ENCODE results near the gene UBE2V1.
"Not testable (repeated sequence)": the region's sequence is repeated elsewhere in the genome, so short reads cannot be mapped to it uniquely, and the experiment has no call there.

Gene UBE2V1

GRCh38 chr20:50137702-50138101 is 24.8 kb upstream of the UBE2V1 start:
- not testable (repeated sequence) for DNase-seq (ENCODE audit: low spot score)

- DNase-seq (ENCODE audit: low spot score), result peak; percentile 51
These were observed 24.1 kb upstream of the UBE2V1 start for GRCh38 chr20:50136822-50137599.

DNA sequence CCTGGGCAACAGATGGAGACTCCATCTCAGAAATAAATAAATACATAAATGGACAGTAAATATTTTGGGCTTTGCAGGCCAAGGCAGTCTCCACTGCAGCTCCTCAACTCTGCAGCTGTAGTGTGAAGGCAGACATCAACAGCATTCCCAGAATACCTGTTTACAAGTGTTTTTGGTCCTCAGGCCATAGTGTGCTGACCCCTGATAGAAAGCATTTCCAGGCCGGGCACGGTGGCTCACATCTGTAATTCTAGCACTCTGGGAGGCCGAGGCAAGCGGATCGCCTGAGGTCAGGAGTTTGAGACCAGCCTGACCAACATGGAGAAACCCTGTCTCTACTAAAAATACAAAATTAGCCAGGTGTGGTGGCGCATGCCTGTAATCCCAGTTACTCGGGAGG is 22.2 kb upstream of the UBE2V1 start:
- DNase-seq (ENCODE audit: low spot score), result not testable (repeated sequence)

GRCh38 chr20:50133474-50134217 is 20.7 kb upstream of the UBE2V1 start:
- DNase-seq (ENCODE audit: low spot score), result no peak

DNA sequence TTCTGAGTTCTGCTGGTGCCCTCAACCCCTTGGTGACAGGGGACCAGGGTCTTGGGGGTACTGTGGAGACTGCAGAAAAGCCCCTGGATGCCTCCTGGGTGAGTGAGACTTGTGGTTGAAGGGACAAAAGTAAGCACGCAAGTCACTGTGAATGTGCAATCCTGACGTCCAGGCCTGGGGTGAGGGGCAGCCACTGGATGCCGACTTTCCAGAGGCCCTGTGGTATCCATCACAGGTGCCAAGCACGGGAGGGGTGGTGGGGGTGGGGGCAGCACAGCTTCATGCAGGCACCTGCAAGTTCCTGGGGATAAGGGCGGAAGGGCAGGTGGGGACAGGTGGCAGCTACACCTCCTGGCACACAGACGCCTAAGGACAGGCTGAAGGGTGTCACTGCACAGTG is 20.1 kb upstream of the UBE2V1 start:
- no peak for DNase-seq (ENCODE audit: low spot score)

DNA sequence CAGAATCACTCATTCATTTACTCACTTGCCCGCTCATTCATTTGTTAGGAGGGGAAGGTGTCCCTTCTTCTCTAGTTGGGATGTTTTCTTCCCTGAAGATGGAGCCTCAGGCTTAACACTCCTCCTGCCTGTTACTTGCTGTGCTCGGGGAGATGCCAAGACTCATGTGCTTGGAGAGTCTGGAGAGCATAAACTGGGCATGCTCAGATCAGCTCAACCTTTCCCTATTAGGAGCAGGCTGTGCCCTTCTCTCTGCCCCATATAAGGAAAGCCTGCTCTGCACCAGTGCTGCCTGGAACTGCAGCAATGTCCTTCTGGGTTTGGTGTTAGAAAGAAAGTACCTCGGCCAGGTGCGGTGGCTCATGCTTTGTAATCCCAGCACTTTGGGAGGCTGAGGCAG is 18.0 kb upstream of the UBE2V1 start:
- DNase-seq (ENCODE audit: low spot score), result no peak

GRCh38 chr20:50130356-50130723 is 17.4 kb upstream of the UBE2V1 start:
- DNase-seq (ENCODE audit: low spot score), result no peak

GRCh38 chr20:50129662-50130355 is 16.9 kb upstream of the UBE2V1 start:
- DNase-seq (ENCODE audit: low spot score), result peak; percentile 56

DNA sequence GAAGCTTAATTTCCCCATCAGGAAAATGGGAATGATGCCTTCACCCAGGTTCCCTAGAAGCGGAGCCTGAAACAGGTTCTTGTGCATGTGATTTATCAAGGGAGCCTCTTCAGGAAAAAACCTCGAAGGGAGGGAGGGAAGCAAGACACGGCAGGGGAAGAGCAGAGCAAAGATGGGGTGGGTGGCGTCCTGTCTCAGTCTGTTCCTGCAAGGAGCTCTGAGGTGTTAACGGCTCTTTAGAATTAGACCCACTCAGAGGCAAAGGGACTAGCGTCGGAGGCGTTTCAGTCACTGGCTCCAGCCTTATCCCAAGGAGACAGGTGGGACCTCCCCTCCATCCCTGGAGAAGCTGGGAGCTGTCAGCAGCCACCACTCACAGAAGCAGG is 15.6 kb upstream of the UBE2V1 start:
- DNase-seq (ENCODE audit: low spot score), result no peak

GRCh38 chr20:50127587-50128519 is 14.9 kb upstream of the UBE2V1 start:
- DNase-seq (ENCODE audit: low spot score), result no peak

GRCh38 chr20:50126662-50127061 is 13.7 kb upstream of the UBE2V1 start:
- no peak for DNase-seq (ENCODE audit: low spot score)

GRCh38 chr20:50125279-50125678 is 12.3 kb upstream of the UBE2V1 start:
- DNase-seq (ENCODE audit: low spot score), result no peak

DNA sequence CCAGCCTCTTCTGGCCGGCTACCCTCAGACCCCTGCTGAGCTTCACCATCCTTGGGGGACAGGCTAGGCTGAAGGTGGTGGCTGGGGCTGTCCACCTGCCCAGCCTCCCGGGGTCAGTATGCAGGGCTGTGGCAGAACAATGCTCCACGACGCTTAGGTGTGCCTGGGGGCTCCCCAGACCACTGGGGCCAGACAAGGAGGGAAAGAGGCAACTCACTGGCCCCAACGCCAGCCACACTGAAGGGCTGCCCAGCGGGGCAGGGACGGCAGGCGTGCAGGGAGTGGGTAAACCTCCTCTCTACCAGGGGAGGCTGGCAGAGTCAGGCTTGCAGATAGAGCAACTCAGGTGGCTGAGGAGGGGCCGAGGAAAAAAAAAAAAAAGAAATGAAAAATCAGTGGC is 11.5 kb upstream of the UBE2V1 start:
- no peak for DNase-seq (ENCODE audit: low spot score)

GRCh38 chr20:50123418-50123817 is 10.5 kb upstream of the UBE2V1 start:
- DNase-seq (ENCODE audit: low spot score), result no peak

GRCh38 chr20:50122763-50123162 is 9.8 kb upstream of the UBE2V1 start:
- no peak for DNase-seq (ENCODE audit: low spot score)

- no peak for DNase-seq (ENCODE audit: low spot score)
These were observed 8.9 kb upstream of the UBE2V1 start for GRCh38 chr20:50121858-50122271.

DNA sequence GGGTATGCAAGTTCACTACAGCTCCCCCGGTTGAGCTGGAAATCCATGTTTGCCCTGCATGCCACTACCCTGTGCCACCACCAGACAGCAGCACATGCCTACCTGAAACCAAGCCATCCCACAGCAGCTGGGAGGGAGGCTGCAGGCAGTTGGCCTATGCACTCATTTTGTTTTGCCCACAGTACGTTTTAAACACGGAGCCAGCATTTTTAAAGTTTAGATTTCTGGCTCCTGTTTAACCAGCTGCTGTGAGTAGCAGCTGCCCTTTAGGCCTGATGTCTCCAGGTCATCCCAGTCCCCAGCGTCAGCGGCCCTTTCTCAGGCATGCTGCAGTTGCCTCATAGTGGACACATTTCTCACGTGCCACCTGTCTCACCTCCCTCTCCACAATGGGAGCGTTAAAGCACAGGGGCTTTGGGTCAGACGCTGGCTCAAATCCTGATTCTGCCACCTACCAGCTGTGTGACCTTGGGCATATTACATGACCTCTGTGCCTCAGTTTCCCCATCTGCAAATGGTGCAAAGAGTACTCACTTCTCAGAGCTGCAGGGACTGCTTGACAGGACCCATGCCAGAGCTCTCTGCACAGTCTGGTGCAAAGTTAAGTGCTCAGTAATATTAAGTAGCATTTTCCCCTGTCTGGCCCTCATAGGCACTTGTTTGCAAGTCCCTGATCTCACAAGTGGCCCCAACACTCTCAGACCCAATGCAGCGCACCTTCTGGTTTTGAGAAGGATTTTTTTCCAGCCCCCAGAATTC is 8.2 kb upstream of the UBE2V1 start:
- peak; percentile 80 for DNase-seq (ENCODE audit: low spot score)

- no peak for DNase-seq (ENCODE audit: low spot score)
These were observed 5.3 kb upstream of the UBE2V1 start for GRCh38 chr20:50118203-50118602.

GRCh38 chr20:50116368-50116999 is 3.5 kb upstream of the UBE2V1 start:
- DNase-seq (ENCODE audit: low spot score), result no peak

GRCh38 chr20:50115591-50116367 is 2.8 kb upstream of the UBE2V1 start:
- peak; percentile 94 for DNase-seq (ENCODE audit: low spot score)
